Dendritic cell treated with granulocyte-macrophage colony-stimulating factor and Interleukin-4, amounts not matched to agents 40 ng/mL and 50 ng/mL, for 4 days (primary cell): ENCODE data around the gene RTTN.

ENCODE experiments used
- H3K27ac Mint-ChIP-seq: one replicate; pipeline ENCODE4 v1.8.0; 2022; ENCODE audit warnings: mild to moderate bottlenecking, mixed read lengths
- H3K27me3 Mint-ChIP-seq: one replicate; pipeline ENCODE4 v1.8.0; 2022; ENCODE audit warnings: mild to moderate bottlenecking, mixed read lengths
- H3K36me3 Mint-ChIP-seq: one replicate; pipeline ENCODE4 v1.8.0; 2022; ENCODE audit warnings: low read depth, mixed read lengths
- H3K4me1 Mint-ChIP-seq: one replicate; pipeline ENCODE4 v1.8.0; 2022; ENCODE audit warnings: low read depth, mixed read lengths
- H3K4me3 Mint-ChIP-seq: one replicate; pipeline ENCODE4 v1.8.0; 2022; ENCODE audit warnings: mild to moderate bottlenecking, moderate library complexity, mixed read lengths
- H3K9me3 Mint-ChIP-seq: one replicate; pipeline ENCODE4 v1.8.0; 2022; ENCODE audit warnings: mixed read lengths
- intact Hi-C: fragments of 100-400 bp; cut with micrococcal nuclease; formaldehyde crosslinking; loops from one replicate; pipeline ENCODE4 v1.15.0; 2022

The RTTN gene

DNA sequence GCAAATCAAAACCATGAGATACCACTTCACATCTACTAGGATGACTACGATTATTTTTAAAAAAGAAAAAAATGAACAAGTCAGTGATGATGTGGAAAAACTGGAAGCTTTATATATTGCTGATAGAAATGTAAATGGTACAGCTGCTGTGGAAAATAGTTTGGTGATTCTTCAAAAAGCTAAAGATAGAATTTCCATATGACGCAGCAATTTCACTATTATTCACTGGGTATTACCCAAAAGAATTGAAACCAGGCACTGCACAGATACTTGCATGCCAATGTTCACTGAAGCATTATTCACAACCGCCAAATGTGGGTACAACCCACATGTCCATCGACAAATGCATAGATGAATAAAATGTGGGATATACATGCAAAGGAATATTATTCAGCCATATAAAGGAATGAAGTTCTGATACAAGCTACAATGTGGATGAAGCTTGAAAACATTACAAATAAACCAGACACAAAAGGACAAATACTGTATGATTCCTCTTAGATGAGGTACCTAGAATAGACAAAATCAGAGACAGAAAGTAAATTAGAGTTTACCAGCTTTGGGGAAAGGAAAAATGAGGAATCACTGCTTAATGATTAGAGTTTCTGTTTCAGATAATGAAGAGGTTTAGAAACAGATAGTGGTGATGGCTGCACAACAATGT lies 11.1 kb downstream of the RTTN start:
- H3K9me3 Mint-ChIP-seq = no peaks in the 10 kb centered on the region
- intact Hi-C loops = no loop called here
- no peaks in the 10 kb centered on the region for H3K27me3 Mint-ChIP-seq
- H3K27ac Mint-ChIP-seq = no peak overlapping the region
- no peak overlapping the region for H3K4me3 Mint-ChIP-seq
- H3K4me1 Mint-ChIP-seq = no peaks in the 10 kb centered on the region
- H3K36me3 Mint-ChIP-seq = peaks cover 46% of the 10 kb centered on the region

DNA sequence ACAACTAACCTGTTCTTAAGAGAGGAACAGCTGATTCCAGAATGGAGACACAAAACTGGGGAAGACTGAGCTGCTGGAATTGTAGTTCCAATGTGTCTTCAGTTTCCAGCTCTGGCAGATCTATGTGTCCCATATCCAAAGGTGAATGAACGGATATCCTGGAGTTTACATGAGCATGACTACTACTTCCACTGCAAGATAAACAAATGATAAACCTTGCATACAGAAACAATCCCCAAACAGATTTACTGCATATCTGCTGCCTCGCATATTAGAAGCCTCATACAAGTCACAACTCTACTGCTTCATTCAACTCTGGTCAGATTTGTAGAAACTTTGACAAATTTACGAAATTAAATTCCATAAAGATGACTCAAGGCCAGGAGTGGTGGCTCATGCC lies 15.0 kb downstream of the RTTN start:
- no peak overlapping the region for H3K27ac Mint-ChIP-seq
- H3K4me1 Mint-ChIP-seq = no peaks in the 10 kb centered on the region
- intact Hi-C loops = no loop called here

DNA sequence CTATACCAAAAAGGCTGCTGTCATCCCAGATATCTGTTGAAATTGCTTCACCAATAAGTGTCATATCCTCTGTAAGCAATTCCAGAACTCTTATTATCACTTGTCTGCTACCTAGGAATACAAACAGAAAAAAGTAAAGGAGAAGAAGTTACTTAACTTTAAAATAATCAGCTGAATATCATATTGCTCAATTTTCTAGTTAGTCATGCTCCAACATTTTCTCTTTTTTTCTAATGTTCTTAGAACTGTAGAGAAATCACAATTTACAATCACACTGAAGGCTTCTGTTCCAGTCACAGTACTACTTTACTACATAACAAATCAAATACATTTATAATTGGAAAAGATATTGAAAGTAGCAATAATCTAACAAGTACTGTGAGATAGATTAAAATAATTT lies 17.4 kb downstream of the RTTN start:
- H3K4me3 Mint-ChIP-seq = no peak overlapping the region
- intact Hi-C loops = no loop called here
- H3K9me3 Mint-ChIP-seq = no peaks in the 10 kb centered on the region
- no peaks in the 10 kb centered on the region for H3K27me3 Mint-ChIP-seq
- H3K27ac Mint-ChIP-seq = no peak overlapping the region
- H3K36me3 Mint-ChIP-seq = peaks cover 49% of the 10 kb centered on the region
- H3K4me1 Mint-ChIP-seq = no peaks in the 10 kb centered on the region

More for the DNA sequence above, 15.0 kb downstream of the RTTN start:
- no peak overlapping the region for H3K4me3 Mint-ChIP-seq
- H3K36me3 Mint-ChIP-seq = peaks cover 40% of the 10 kb centered on the region
- H3K27me3 Mint-ChIP-seq = no peaks in the 10 kb centered on the region
- no peaks in the 10 kb centered on the region for H3K9me3 Mint-ChIP-seq

DNA sequence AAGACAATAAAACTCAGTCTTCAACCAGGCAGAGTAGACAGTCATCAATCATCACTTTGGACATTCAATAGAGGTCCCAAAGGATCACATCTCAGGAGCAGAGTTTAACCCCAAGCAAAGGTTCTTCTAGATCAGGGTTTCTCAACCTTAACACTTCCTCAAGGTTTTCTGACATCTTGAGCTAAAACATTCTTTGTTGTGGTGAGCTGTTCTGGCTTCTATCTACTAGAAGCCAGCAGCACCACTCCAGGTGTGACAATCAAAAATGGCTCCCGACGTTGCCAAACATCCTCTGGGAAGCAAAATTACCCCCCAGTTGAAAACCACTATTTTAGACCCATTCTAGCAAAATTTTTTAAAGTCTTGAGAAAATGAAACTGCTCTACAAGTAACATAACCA lies 22.0 kb downstream of the RTTN start:
- intact Hi-C loops = no loop called here
- Mint-ChIP-seq H3K4me3 (no peak overlapping the region), H3K27ac (no peak overlapping the region)

DNA sequence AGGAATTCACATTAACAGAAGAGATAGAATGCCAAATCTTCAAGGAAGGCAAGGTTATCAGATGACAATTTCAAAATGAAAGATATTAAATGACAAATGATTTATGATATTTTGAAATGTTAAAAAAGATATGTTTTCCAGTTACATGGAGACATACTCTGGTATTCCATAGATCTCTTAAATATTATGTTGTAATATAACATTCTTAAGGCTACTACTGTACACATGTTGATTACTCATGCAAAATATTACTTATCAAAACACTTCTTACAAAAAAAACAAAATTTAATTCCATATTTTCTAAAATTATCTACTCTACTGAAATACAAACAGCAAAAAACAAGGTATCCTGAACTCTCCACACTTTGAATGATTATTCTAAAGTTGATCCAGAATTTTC lies 22.9 kb downstream of the RTTN start:
- Mint-ChIP-seq H3K4me1 (no peaks in the 10 kb centered on the region), H3K4me3 (no peak overlapping the region), H3K9me3 (no peaks in the 10 kb centered on the region), H3K36me3 (peaks cover 41% of the 10 kb centered on the region), H3K27ac (no peak overlapping the region), H3K27me3 (no peaks in the 10 kb centered on the region)
- intact Hi-C loops = no loop called here

More for the DNA sequence above, 22.0 kb downstream of the RTTN start:
- no peaks in the 10 kb centered on the region for H3K9me3 Mint-ChIP-seq
- no peaks in the 10 kb centered on the region for H3K27me3 Mint-ChIP-seq
- peaks cover 41% of the 10 kb centered on the region for H3K36me3 Mint-ChIP-seq
- no peaks in the 10 kb centered on the region for H3K4me1 Mint-ChIP-seq

DNA sequence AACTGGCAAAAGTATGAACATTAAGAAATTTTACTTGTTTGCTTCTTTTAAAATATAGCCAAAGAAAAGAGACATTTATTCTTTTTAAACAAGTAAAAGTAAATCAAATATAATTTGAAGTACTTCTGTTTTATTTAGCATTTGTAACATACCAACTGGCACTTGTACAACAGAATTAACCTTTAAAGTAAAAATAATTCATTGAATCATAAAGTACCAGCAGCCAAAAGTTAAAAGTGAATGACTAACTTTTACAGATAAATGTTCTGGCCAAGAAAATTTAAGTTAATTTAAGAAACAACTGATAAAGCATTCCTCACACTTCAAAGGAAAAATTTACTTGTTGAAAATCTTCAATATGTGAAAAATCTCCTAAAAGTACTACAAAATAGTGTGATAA lies 23.8 kb downstream of the RTTN start:
- Mint-ChIP-seq H3K36me3 (peaks cover 37% of the 10 kb centered on the region), H3K27me3 (no peaks in the 10 kb centered on the region), H3K9me3 (no peaks in the 10 kb centered on the region), H3K4me3 (no peak overlapping the region), H3K27ac (no peak overlapping the region), H3K4me1 (no peaks in the 10 kb centered on the region)
- intact Hi-C loops = no loop called here

DNA sequence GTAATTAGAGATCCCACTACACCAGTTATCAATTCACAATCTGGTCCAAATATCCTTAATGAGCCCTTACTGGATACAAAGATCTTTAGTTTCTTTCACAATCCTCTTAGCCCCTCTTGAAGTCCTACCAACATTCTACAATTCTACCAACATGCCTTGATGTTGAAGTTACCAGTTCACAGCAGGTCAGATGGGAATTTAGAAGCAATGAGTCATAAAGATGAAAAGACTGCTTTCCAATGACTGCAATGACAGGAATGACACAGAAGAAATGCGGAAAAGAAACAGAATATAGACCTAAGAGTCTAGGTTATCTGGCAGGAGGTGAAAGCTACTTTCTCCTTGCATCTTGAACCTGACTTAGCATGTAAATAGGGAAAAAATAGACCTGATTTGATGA lies 24.5 kb downstream of the RTTN start:
- no peak overlapping the region for H3K4me3 Mint-ChIP-seq
- H3K9me3 Mint-ChIP-seq = no peaks in the 10 kb centered on the region
- H3K27me3 Mint-ChIP-seq = no peaks in the 10 kb centered on the region
- peaks cover 30% of the 10 kb centered on the region for H3K36me3 Mint-ChIP-seq
- H3K4me1 Mint-ChIP-seq = no peaks in the 10 kb centered on the region
- no peak overlapping the region for H3K27ac Mint-ChIP-seq
- intact Hi-C loops = no loop called here

DNA sequence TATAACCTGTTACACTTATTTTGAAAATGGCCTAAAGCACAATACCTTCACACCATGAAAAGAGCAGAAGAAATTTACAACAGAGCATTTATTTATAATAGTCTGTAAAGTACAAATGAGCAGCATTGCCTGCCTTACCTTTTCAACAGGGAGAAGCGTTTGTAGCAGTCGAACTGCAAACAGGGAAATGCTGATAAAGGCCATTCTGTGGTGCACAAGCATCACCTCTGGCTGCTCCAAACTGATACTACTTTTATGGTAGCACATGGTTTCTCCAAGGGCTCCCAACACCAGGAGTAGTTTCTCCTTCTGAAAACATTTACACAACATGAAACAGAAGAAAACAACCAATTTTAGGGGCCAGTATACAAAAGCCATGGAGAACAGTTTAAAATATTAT lies 28.9 kb downstream of the RTTN start:
- Mint-ChIP-seq H3K4me1 (no peaks in the 10 kb centered on the region), H3K4me3 (no peak overlapping the region), H3K36me3 (peaks cover 7% of the 10 kb centered on the region), H3K9me3 (no peaks in the 10 kb centered on the region), H3K27ac (no peak overlapping the region), H3K27me3 (no peaks in the 10 kb centered on the region)
- intact Hi-C loops = no loop called here

DNA sequence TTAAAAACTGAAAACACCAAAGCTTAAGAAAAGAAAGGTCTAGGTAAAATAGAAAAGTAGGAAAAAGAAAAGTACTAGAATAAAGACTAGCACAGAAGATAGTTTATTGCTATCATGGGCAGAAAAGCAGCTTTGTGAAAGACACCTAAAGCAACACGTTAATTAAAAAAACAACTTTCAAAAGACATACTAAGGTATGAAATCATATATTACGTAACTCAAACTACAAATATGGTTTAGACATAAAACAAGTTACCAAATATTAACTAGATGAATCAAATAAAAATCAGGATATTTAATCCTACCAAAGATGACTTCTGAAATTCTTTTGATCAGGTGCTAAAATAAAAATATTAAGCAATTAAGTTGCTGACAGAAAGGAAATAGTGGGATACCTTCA lies 30.3 kb downstream of the RTTN start:
- intact Hi-C loops = no loop called here
- Mint-ChIP-seq H3K9me3 (no peaks in the 10 kb centered on the region), H3K4me1 (peaks cover 7% of the 10 kb centered on the region), H3K4me3 (no peak overlapping the region), H3K27ac (no peak overlapping the region), H3K27me3 (no peaks in the 10 kb centered on the region), H3K36me3 (peaks cover 7% of the 10 kb centered on the region)

DNA sequence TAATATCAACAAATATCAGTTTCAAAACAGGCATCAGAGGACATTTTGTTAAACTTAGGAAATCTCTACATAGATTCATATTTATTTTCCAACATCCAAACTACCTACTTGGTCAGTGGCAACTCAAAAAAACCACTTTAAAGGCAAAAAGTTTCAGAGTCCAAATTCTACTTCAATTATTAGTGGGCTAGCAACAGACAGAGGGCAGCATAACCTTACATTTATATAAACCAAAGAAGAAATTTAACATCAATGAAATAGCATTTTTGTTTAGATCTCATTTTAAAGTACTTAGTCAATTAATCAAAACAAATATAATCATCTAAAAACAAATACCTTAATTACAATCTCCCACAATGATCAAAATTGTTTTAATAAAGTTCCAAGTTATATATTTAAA lies 33.3 kb downstream of the RTTN start:
- no peaks in the 10 kb centered on the region for H3K27me3 Mint-ChIP-seq
- H3K4me3 Mint-ChIP-seq = no peak overlapping the region
- H3K4me1 Mint-ChIP-seq = peaks cover 10% of the 10 kb centered on the region
- H3K36me3 Mint-ChIP-seq = no peaks in the 10 kb centered on the region
- intact Hi-C loops = no loop called here
- H3K9me3 Mint-ChIP-seq = no peaks in the 10 kb centered on the region
- no peak overlapping the region for H3K27ac Mint-ChIP-seq

DNA sequence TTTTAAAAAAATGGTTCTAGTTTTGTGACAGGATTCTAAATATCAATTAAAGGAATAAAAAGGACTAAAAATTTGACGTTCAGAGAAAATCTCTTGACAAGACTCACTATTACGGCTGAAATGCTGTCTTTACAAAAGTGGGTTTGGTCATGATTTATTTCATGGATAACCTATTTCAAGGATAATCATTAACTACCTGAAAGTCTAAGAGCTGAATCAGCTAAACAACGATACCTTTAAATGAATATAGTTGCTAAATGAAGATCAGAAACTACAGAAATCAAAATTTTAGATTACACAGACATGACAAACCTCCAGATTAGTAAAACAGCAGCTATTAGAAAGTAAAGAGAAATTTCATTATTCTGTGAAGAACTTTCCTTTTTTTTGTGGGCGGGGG lies 35.7 kb downstream of the RTTN start:
- no peaks in the 10 kb centered on the region for H3K9me3 Mint-ChIP-seq

DNA sequence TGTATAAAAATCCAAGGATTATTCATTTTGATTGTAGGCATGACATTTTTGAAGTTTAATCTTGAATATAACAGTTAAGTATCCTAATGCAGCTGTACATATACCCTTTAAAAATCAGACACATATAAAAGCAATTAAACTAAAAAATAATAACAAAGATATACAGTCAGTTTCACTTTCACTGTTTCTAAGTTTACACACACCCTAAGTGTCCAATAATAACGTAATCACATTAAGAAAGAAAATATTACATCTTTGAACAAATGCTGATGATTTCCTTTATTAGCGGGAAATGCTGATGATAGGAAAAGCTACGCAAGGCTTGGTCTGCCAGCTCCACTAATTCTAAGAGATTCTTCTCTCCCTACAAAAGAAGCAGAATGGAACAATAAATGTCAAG lies 38.8 kb downstream of the RTTN start:
- intact Hi-C loops = no loop called here
- Mint-ChIP-seq H3K27me3 (no peaks in the 10 kb centered on the region), H3K9me3 (peaks cover 9% of the 10 kb centered on the region), H3K4me3 (no peak overlapping the region), H3K36me3 (peaks cover 10% of the 10 kb centered on the region), H3K4me1 (peaks cover 10% of the 10 kb centered on the region), H3K27ac (no peak overlapping the region)

More for the DNA sequence above, 35.7 kb downstream of the RTTN start:
- intact Hi-C loops = no loop called here
- no peaks in the 10 kb centered on the region for H3K36me3 Mint-ChIP-seq
- peaks cover 10% of the 10 kb centered on the region for H3K4me1 Mint-ChIP-seq
- no peak overlapping the region for H3K4me3 Mint-ChIP-seq
- H3K27ac Mint-ChIP-seq = no peak overlapping the region
- H3K27me3 Mint-ChIP-seq = no peaks in the 10 kb centered on the region

DNA sequence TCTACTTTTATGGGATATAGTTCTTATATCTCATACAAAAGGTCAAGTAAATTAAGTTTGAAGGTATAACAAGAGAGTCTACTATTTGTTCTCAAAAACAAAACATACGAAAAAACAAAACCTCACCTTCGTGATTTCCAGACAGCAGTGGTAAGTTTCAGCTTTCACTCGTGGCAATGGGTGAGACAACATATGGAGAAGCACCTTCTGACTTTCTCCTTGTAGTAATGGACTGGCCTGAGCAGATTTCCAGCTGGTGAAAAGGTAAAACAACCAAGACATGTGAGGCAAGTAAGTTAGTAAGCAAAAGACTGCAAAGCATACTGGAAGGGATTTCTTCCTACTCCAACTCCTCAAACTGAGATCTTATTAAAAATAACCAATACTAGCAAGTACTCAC lies 39.6 kb downstream of the RTTN start:
- Mint-ChIP-seq H3K4me3 (no peak overlapping the region), H3K36me3 (peaks cover 17% of the 10 kb centered on the region), H3K4me1 (peaks cover 10% of the 10 kb centered on the region), H3K27ac (no peak overlapping the region), H3K27me3 (no peaks in the 10 kb centered on the region), H3K9me3 (peaks cover 9% of the 10 kb centered on the region)
- intact Hi-C loops = no loop called here

DNA sequence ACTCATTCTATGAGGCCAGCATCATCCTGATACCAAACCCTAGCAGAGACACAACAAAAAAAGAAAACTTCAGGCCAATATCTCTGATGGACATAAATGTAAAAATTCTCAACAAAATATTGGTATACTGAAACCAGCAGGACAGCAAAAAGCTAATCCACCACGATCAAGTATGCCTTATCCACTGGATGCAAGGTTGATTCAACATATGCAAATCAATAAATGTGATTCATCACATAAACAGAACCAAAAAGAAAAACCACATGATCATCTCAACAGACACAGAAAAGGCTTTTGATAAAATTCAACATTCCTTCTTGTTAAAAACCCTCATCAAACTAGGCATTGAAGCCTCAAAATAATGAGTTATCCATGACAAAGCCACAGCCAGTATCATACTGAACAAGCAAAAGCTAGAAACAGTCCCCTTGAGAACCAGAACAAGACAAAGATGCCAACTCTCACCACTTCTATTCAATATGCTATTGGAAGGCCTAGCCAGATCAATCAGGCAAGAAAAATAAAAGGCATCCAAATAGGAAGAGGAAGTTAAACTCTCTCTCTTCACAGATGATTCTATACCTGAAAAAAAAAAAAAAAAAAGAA lies 45.3 kb downstream of the RTTN start:
- Mint-ChIP-seq H3K4me1 (peaks cover 6% of the 10 kb centered on the region), H3K9me3 (peaks cover 9% of the 10 kb centered on the region), H3K27me3 (no peaks in the 10 kb centered on the region), H3K27ac (no peak overlapping the region), H3K36me3 (peaks cover 53% of the 10 kb centered on the region), H3K4me3 (no peak overlapping the region)
- intact Hi-C loops = no loop called here
